Middle frontal gyrus (tissue), 1 donor: ENCODE results near the gene DCHS2.

Experiments
- DNase-seq: peaks from one replicate; pipeline ENCODE4 v3.0.0-alpha.2; 2015; ENCODE audit warnings: low spot score; ENCODE audit errors: extremely low spot score

The DCHS2 gene

GRCh38 chr4:154452798-154453346 is 38.7 kb downstream of the DCHS2 start:
- no peak for DNase-seq

- DNase-seq, result no peak
These were observed 40.6 kb downstream of the DCHS2 start for GRCh38 chr4:154450966-154451365.

GRCh38 chr4:154444958-154445357 is 46.6 kb downstream of the DCHS2 start:
- no peak for DNase-seq

- no peak for DNase-seq
These were observed 49.6 kb downstream of the DCHS2 start for GRCh38 chr4:154441982-154442381.

- DNase-seq, result no peak
These were observed 50.5 kb downstream of the DCHS2 start for GRCh38 chr4:154441124-154441523.

- DNase-seq, result no peak
These were observed 52.4 kb downstream of the DCHS2 start for GRCh38 chr4:154439224-154439623.

GRCh38 chr4:154435895-154436294 is 55.7 kb downstream of the DCHS2 start:
- DNase-seq, result no peak

GRCh38 chr4:154433543-154433942 is 58.1 kb downstream of the DCHS2 start:
- DNase-seq, result no peak

- no peak for DNase-seq
These were observed 62.4 kb downstream of the DCHS2 start for GRCh38 chr4:154429176-154429575.

GRCh38 chr4:154427149-154427548 is 64.5 kb downstream of the DCHS2 start:
- no peak for DNase-seq

GRCh38 chr4:154425514-154425913 is 66.1 kb downstream of the DCHS2 start:
- no peak for DNase-seq

- DNase-seq, result no peak
These were observed 66.7 kb downstream of the DCHS2 start for GRCh38 chr4:154424810-154425484.

GRCh38 chr4:154422152-154422551 is 69.4 kb downstream of the DCHS2 start:
- no peak for DNase-seq

GRCh38 chr4:154421618-154422017 is 70.0 kb downstream of the DCHS2 start:
- no peak for DNase-seq

GRCh38 chr4:154417373-154417673 is 74.3 kb downstream of the DCHS2 start:
- no peak for DNase-seq

GRCh38 chr4:154416190-154416547 is 75.4 kb downstream of the DCHS2 start:
- DNase-seq, result no peak

- no peak for DNase-seq
These were observed 76.3 kb downstream of the DCHS2 start for GRCh38 chr4:154415313-154415712.

- no peak for DNase-seq
These were observed 76.8 kb downstream of the DCHS2 start for GRCh38 chr4:154414796-154415195.

GRCh38 chr4:154414371-154414770 is 77.2 kb downstream of the DCHS2 start:
- no peak for DNase-seq

- no peak for DNase-seq
These were observed 84.2 kb downstream of the DCHS2 start for GRCh38 chr4:154407443-154407842.

GRCh38 chr4:154406018-154406795 is 85.4 kb downstream of the DCHS2 start:
- no peak for DNase-seq

- DNase-seq, result no peak
These were observed 92.2 kb downstream of the DCHS2 start for GRCh38 chr4:154399259-154399974.
